ENCODE measurements around the gene LYPD3.
"Not testable (repeated sequence)": the region's sequence is repeated elsewhere in the genome, so short reads cannot be mapped to it uniquely, and the experiment has no call there.

The LYPD3 gene

DNA sequence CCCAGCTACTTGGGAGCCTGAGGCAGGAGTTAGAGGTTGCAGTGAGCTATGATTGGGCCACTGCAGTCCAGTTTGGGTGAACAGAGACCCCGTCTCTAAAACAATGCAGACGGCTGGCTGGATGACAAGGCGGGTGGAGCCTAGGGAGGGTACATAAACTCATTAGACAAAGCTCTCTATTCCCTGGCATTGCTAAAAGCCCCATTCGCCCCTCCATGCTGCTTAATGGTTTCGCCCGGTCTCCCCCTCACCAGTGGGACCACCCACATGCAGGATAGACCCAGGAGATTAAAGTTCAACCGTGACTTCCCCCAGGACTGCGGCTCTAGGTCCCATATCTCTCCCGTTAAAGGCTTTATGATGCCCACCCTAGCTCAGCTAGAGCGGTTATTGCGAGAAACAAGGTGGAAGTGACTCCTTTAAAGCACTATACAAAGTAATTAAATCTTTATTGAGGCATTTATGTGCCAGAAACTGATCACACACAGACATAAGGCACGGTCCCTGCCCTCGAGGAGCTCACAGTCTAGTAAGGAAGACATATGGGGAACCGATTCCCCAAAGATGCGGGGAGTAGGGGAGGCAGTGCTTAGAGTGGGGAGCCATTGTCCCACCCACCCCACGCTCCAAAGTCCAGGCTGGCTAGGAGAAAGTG lies 4.9 kb downstream of the LYPD3 start:
- no peak for DNase-seq

DNA sequence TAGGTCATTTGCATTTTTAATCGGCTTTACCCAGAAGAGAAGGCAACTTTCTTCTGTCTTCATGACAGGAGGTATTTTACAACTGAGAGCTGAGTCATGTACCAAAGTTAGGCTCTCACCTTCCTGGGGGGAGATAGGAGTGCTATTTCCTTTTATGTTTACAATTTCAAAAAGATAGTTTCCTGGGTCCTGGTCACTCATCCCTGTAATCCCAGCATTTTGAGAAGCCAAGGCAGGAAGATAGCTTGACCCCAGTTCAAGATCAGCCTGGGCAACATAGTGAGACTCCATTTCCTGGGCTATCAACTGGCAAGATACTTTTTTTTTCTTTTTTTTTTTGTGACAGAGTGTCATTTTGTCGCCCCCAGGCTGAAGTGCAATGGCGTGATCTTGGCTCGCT lies 7.6 kb downstream of the LYPD3 start:
- no peak for DNase-seq

DNA sequence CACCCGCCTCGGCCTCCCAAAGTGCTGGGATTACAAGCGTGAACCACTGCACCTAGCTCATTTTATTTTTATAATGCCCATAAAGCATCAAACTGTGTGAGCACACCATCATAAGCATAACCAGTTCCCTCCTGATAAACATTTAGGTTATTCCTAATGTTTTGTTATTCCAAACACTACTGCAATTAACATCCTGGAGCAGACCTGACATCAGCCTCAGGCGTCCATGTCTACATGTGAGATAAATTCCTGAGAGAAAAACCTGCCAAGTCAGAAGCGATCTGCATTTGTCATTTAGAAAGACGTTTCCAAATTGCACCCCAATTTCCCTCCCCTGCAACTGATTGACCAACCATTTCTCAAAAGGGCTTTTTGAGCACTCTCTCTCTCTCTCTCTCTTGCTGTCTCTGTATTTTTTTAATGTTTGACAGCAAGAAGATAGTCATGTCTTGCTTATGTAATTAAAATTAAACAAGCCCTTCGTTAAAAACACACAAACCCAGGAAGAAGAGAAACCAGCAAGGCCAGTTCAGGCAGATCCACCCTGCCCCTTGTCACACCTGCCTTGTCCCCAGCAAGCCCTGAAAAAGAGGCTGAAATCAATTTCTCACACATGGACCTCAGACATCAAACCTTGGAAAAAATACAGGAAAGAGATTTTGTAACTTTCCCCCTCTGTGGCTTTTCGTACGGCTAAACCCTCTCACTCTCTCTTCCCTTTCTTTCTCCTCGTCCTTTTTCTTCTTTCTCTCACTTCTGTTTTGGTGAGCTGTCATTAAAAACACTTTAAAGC lies 9.9 kb downstream of the LYPD3 start:
- DNase-seq, result no peak

DNA sequence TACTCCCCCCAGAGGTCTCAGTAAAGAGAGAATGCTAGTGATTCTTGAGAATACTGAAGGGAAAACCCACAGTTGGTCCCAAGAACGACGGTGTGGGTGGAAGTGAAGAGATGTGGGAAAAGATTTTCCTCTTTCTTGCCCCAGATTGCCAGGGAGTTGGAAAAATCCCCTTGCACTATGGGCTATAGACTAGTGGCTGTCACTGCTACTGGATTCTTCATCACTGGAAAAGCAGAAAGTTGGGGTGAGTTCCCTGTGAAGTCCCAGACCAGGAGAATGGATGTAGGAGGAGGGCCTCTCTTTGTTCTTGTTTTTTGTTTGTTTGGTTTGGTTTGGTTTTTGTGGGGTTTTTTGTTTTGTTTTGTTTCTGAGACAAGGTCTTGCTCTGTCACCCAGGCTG lies 11.4 kb downstream of the LYPD3 start:
- no peak for DNase-seq

DNA sequence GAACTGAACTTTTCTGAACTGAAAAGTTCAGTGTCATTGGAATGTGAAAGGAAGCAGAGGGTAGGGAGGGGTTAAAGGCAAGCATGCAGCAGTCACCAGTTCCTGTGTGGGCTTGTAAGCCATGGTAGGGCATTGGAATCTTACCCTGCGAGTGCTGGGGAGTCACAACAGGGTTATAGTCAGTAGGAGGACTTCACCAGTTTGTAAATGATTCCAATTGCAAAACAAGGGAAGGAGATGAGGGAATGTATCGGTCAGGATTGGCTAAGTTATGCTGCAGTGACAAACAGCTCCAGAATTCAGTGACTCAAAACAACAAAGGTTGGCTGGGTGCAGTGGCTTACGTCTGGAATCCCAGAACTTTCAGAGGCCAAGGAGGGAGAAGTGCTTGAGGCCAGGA lies 12.8 kb downstream of the LYPD3 start:
- DNase-seq, result no peak

DNA sequence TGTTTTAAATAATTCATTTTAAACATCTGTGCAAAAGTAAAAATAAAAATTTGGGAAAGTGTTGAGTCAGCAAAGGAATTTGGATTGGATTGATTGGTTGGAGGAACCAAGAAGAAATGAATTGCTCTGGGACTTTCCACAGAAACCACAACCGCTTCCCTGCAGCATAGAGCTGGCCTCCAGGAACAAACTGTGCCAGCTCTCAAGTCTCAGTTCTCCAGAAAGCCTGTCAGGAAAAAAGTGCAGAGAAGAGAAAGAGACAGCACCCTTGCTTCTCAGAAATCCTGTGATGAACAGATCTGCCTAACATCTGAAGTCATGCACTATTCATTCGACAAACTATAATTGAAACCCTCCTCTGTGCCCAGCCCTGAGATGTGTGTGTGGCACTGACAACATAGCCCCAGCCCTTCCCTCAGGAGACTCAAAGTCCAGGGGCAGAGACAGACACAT lies 14.8 kb downstream of the LYPD3 start:
- DNase-seq, result no peak

DNA sequence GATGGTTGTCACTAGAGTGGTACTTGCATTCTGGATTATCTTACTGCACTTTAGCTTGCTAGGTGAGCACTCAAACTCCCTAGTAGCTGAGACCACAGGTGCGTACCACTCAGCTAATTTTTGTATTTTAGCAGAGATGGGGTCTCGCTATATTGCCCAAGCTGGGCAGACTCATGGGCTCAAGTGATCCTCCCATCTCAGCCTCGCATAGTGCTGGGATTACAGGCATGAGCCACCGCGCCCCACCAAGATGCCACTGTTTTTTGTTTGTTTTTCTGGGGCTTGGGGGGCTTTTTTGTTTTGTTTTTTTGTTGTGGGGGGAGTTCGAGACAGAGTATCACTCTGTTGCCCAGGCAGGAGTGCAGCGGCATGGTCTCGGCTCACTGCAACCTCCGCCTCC lies 17.8 kb downstream of the LYPD3 start:
- no peak for DNase-seq

DNA sequence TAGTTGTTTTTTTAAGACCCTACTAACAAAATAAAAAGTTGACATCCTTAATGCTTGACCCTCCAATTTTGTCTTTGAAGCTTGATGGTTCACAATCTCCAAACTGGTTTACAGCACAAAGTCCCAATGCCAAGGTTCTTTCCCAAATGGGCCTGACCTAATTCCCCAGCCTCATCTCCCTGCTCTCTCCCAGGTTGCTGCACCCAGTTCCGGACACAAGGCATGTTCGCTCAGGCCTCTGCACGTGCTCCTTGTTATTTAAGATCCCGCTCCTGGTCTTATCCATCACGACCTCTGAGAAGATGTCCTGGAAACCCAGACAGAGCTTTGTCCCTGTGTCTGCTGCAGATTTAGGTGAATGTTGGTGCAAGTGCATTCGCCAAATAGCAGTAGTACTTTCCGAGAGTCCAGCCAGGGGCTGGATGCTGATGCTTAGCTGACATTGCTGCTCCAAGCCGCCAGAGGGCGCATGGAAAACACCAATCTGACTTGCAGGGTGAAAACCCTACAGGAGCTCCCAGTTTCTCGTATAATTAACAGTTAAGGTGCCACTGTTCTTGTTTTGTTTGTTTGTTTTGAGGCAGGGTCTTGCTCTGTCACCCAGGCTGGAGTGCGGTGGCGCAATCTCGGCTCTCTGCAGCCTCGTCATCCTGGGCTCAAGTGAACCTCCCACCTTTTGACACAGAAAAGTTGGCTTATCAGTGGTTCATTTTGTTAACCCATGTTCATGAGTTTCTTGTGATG lies 18.5 kb downstream of the LYPD3 start:
- DNase-seq, result no peak

DNA sequence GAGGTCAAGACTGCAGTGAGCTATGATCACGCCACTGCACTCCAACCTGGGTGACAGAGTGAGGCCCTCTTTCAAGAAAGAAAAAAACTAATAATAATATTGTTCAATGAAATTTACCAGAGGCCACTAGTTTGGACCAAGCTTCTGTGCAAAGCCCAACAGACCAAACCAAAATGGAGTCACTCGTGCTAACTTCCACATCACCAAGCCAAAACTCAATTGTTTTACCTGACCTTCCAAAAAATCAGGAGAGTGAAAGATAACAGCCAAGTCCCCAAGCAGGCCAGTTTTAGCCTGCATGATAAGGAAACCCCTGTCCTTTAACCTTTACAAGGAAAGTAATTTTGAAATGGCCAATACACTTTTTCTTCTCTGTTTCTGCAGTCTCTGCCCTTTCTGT lies 20.0 kb downstream of the LYPD3 start:
- DNase-seq, result no peak

DNA sequence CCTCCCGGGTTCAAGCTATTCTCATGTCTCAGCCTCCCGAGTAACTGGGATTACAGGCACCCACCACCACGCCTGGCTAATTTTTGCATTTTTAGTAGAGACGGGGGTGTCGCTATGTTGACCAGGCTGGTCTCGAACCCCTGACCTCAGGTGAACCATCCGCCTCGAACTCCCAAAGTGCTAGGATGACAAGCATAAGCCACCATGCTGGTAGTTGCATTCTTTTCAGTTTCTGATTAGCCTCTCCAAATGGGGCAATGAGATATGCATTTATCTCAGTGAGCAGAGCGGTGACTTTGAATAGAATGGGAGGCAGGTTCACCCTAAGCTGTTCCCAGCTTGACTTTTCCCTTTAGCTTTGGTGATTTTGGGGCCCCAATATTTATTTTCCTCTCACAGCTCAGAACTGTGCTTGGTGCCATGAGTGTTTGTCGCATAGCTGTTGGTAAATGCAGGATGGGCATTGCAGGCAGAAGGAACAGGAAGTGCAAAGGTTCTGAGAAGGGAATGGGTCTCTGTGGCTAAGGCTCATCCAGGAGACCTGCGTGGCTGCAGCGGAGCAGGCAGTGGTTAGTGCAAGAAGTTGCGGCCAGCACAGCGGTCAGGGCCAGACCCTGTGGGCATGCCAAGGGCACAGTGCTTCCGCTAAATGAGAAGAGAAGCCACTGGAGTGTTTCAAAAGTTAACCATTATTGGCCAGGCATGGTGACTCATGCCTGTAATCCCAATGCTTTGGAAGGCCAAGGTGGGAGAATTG lies 20.7 kb downstream of the LYPD3 start:
- DNase-seq, result no peak

DNA sequence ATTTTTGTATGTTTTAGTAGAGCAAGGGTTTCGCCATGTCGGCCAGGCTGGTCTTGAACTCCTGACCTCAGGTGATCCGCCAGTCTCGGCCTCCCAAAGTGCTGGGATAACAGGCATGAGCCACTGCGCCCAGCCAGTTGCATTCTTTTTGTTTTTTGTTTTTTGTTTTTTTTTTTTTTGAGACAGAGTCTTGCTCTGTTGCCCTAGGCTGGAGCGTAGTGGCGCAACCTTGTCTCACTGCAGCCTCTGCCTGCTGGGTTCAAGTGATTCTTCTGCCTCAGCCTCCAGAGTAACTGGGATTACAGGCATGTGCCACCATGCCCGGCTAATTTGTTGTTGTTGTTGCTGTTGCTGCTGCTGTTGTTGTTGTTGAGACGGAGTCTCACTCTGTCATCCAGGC lies 21.3 kb downstream of the LYPD3 start:
- not testable (repeated sequence) for DNase-seq

DNA sequence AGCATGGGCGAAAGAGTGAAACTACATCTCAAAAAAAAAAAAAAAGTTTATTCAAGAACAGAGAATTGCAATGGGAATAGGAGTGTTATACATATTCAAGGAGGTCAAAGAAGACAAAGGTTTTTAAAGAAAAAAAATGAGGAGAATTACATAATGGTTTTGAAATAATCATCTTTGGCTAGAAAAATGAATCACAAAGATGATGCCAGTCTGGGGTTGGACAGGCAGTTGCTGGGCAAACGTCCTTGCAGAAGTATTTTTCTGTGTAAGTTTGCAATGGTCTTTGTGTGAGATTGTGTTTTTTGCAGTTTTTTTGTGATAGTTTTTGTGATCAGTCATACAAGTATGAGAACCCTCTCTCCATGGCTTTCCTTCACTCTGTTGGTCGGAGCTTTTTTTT lies 23.7 kb downstream of the LYPD3 start:
- DNase-seq, result no peak

DNA sequence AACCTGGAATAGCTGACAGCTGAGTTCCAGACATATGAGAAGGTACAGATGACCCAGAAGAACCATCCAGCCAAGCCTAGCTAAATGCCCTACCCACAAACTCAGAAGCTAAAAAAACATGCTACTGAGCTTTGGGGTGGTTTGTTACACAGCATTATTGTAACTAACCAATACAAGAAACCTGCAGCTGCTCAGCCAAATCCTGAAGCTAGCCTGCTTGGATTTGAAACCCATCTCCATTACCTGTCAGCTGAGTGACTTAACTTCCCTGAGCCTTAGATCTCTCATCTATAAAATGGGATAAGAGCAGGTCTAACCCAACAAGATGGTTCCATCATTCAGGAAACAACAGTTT lies 25.7 kb downstream of the LYPD3 start:
- DNase-seq, result no peak

DNA sequence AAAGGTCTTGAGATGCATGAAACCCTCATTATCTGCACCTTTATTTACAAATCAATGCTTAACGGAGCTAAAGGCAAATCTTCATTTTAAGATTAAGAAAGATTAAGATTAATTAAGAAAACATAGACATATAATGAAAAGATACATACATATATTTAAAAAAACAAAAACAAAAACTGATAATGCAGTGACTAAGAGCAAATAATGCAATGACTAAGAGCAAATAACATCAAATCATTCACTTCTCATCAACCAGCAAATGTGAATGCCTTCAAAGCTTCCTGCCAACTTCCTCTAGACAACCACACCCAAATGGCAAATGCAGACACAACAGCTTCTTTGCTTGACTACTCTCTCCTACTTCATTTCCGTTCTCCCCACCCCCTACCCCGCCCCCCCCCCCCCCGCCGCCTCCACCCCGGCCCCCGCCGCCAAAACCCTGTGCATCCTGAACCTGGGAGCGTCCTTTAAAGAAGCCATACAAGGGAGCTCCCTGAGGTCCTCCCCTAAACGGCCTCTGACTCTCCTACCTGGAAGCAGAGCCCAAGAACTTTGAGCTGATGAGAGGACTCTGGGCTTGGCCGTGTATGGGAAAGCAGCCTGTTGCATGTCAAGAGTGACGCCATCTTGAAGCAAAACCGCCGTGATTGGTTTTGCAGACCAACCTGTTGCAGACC lies 26.2 kb downstream of the LYPD3 start:
- no peak for DNase-seq

DNA sequence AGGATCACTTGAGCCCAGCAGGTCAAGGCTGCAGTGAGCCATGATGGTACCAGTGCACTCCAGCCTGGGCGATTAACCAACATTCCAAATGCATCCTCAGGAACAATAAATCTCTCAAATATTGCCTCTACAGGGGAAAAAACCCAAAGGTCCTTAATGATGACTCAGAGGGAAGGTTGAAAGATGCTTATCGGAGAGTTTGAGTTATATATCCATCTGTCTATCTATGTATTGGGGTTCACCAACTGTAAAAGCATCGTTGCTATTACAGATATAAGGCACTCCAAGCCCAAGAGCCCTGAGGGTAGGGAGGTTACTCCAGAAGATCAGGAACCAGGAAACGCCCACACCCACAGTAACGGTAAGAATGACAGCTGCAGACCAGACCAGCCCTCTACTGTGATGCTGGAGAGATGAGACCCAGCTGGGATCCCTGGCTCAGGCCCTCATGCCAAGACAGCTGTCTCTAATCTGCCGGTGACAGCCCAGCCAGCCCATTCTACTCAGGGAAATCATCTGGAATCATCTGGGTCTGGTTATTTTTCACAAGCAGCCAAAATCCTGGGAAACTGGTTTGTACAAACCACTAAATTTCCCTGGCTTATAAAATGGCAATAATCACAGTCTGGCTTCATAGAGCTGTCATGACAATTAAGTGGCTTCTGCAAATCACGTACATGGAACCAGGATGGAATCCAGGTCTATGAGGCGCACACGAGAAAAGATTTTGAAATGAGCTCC lies 26.9 kb downstream of the LYPD3 start:
- DNase-seq, result no peak

DNA sequence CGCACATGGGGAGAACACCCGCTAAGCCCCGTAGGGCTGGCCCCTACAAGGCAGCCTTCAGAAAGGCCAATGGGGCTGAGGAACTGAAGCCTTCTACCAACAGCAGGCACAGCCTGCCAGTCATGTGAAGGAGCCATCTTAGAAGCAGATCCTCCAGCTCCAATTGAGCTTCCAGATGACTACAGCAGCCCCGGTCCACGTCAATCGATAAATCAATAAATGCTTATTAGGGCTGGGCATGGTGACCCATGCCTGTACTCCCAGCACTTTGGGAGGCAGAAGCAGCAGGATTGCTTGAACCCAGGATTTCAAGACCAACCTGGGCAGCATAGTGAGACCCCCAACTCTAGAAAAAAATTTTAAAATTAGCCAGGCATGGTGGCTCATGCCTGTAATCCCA lies 27.7 kb downstream of the LYPD3 start:
- no peak for DNase-seq

DNA sequence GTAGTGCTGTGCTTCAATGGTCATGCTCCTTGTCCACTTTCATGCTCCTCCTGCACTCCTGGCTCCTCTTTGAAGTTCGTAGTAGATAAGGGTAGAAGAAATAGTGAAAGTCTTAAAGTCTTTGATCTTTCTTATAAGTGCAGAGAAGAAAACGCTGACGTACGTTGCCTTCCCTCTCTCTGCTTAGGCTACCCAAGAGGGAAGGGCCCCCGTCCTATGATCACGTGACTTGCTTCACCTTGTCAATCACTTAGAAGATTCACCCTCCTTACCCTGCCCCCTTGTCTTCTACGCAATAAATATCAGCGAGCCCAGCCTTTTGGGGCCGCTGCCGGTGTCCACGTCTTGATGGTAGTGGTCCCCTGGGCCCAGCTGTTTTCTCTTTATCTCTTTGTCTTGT lies 28.1 kb downstream of the LYPD3 start:
- not testable (repeated sequence) for DNase-seq

DNA sequence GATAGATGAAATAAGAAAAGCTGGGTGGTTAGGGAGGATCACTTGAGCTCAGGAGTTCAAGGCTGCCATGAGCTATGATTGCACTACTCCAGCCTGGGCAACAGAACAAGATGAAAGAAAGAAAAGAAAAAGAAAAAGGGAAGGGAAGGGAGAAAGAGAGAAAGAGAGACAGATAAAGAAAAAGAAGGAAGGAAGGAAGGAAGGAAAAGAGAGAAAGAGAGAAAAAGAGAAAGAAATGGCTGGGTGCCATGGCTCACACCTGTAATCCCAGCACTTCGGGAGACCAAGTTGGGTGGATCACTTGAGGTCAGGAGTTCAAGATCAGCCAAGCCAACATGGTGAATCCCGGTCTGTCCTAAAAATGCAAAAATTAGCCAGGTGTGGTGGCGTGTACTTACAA lies 29.6 kb downstream of the LYPD3 start:
- DNase-seq, result no peak

DNA sequence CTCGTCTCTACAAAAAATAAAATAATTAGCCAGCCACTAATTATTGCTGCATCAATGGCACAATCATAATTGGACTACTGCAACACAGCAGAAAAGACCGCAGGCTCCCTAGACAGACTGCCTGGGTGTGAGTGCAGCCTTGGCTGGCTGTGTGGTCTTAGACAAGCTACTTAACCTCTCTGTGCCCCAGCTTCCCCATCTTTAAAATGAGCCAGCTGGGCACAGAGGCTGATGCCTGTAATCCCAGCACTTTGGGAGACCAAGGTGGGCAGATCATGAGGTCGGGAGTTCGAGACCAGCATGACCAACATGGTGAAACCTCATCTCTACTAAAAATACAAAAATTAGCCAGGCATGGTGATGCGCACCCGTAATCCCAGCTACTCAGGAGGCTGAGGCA lies 31.7 kb downstream of the LYPD3 start:
- DNase-seq, result no peak

DNA sequence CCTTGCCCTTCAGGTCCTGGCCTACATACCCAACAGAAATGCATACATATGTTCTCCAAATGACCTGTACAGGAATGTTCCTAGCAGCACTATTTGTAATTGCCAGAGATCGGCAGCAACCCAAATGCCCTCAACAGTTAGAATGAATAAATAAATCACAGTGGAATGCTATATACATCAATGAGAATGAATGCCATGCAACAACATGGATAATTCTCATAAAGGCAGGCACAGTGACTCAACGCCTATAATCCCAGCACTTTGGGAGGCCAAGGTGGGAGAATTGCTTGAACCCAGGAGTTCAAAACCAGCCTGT lies 32.1 kb downstream of the LYPD3 start:
- no peak for DNase-seq

DNA sequence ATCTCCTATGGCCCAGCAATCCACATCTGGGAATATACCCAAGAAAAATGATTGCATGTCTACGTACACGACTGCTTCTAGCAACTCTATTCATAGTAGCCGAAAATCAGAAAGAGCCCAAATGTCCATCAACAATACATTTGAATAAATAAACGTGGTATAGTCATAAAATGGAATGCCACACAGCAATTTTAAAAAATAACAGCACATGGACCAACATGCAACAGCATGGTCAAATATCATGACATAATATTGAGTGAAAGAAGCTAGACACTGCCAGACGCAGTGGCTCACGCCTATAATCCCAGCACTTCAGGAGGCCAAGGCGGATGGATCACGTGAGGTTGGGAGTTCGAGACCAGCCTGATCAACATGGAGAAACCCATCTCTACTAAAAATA lies 34.4 kb downstream of the LYPD3 start:
- DNase-seq, result no peak

DNA sequence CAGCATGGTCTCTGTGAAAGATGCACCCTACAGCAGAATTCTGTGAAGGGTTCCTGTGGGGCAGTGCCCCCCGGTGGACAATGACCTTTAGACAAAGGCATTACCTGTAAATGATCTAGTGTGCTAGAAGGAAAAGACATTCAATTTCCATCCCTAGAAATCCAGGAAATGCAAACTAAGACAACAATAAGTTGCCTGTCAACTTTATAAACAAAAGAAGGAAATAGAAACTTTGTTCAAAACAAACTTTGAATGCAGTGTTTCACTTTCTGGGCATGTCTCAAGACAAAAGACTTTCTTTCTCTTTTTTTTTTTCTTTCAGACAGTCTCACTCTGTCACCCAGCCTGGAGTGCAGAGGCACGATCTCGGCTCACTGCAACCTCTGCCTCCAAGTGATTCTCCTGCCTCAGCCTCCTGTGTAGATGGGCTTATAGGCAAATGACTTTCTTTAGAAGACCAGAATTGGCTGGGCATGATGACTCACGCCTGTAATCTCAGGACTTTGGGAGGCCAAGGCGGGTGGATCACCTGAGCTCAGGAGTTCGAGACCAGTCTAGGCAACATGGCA lies 35.2 kb downstream of the LYPD3 start:
- DNase-seq, result no peak
